Mesothelial cell of epicardium (in vitro differentiated cells): Measurements from ENCODE around the gene LRP6. TPM values are rescaled to one million over a fixed set of nuclear protein-coding genes. Genes with fewer than 3 reads are reported as not detected.

Experiments used
- DNase-seq, 2 experiments: peaks; one replicate each; pipeline ENCODE4 v3.0.0; 2021; ENCODE audit warnings: low spot score in 2 of 2; ENCODE audit not compliant: unreplicated experiment in 2 of 2
- H3K27ac Mint-ChIP-seq: 2 replicates; pipeline ENCODE4 v1.8.0; 2021; ENCODE audit warnings: mixed read lengths
- H3K27me3 Mint-ChIP-seq: 2 replicates; pipeline ENCODE4 v1.8.0; 2021; ENCODE audit warnings: low read depth, mixed read lengths
- H3K36me3 Mint-ChIP-seq: 2 replicates; pipeline ENCODE4 v1.8.0; 2021; ENCODE audit warnings: mixed read lengths
- H3K4me1 Mint-ChIP-seq: 2 replicates; pipeline ENCODE4 v1.8.0; 2021; ENCODE audit warnings: mixed read lengths
- H3K4me3 Mint-ChIP-seq: 2 replicates; pipeline ENCODE4 v1.8.0; 2021; ENCODE audit warnings: mild to moderate bottlenecking, moderate library complexity, mixed read lengths
- H3K9me3 Mint-ChIP-seq: 2 replicates; pipeline ENCODE4 v1.8.0; 2021; ENCODE audit warnings: mixed read lengths
- CTCF ChIP-seq: fragments of 200-600 bp; sonication (generic); IDR thresholded peaks from one replicate; pipeline ENCODE4 v1.5.0; 2021; ENCODE audit warnings: antibody characterized with exemption; ENCODE audit not compliant: unreplicated experiment
- total RNA-seq: library from RNA; stranded (reverse); gene quantifications from 3 replicates; pipeline ENCODE4 v1.2.1, GENCODE V29; 2021

LRP6 gene
- total RNA-seq, 1 donor from 2014 or later = 72.9 TPM

- no peaks in the 10 kb centered on the region for H3K27me3 Mint-ChIP-seq
- H3K9me3 Mint-ChIP-seq = peaks cover 14% of the 10 kb centered on the region
- peaks cover 9% of the 10 kb centered on the region for H3K4me1 Mint-ChIP-seq
- H3K27ac Mint-ChIP-seq = peak overlapping the region; percentile 55
- TF ChIP-seq CTCF = no peak
- H3K36me3 Mint-ChIP-seq = peaks cover 4% of the 10 kb centered on the region
- H3K4me3 Mint-ChIP-seq = no peak overlapping the region
- DNase-seq = no peak
Observed at GRCh38 chr12:12272869-12273268, 6.0 kb upstream of the LRP6 start.

DNA sequence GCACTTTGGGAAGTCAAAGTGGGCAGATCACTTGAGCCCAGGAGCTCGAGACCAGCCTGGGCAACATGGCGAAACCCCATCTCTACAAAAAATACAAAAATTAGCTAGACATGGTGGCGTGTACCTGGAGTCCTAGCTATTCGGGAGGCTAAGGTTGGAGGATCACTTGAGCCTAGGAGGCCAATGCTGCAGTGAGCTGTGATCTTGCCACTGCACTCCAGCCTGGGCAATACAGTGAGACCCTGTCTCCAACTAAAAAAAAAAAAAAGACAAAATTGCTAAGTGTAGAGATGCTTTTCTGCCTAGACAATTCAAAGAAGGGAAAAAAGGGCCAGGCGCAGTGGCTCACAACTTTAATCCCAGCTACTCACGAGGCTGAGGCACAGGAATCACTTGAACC lies 3.4 kb upstream of the LRP6 start:
- Mint-ChIP-seq H3K27me3 (no peaks in the 10 kb centered on the region), H3K36me3 (no peaks in the 10 kb centered on the region), H3K9me3 (no peaks in the 10 kb centered on the region), H3K4me3 (no peak overlapping the region), H3K27ac (no peak overlapping the region), H3K4me1 (peaks cover 20% of the 10 kb centered on the region)
- TF ChIP-seq CTCF = no peak
- no peak for DNase-seq

- Mint-ChIP-seq H3K27me3 (no peaks in the 10 kb centered on the region), H3K9me3 (no peaks in the 10 kb centered on the region), H3K36me3 (no peaks in the 10 kb centered on the region), H3K27ac (peak overlapping the region; percentile 100), H3K4me1 (peaks cover 31% of the 10 kb centered on the region), H3K4me3 (peak overlapping the region; percentile 92)
- TF ChIP-seq CTCF = no peak
- DNase-seq = no peak
Observed at GRCh38 chr12:12267742-12268200, 927 bp upstream of the LRP6 start.

- Mint-ChIP-seq H3K4me3 (peak overlapping the region; percentile 92), H3K9me3 (peaks cover 3% of the 10 kb centered on the region), H3K36me3 (peaks cover 2% of the 10 kb centered on the region), H3K4me1 (peaks cover 29% of the 10 kb centered on the region), H3K27ac (peak overlapping the region; percentile 100), H3K27me3 (no peaks in the 10 kb centered on the region)
- DNase-seq = no peak
- no peak for TF ChIP-seq CTCF
Observed at GRCh38 chr12:12266389-12266872, 413 bp downstream of the LRP6 start.

GRCh38 chr12:12265571-12266388 lies 1.1 kb downstream of the LRP6 start:
- Mint-ChIP-seq H3K27ac (peak overlapping the region; percentile 100), H3K9me3 (peaks cover 3% of the 10 kb centered on the region), H3K27me3 (no peaks in the 10 kb centered on the region), H3K4me1 (peaks cover 29% of the 10 kb centered on the region), H3K4me3 (peak overlapping the region; percentile 92), H3K36me3 (peaks cover 2% of the 10 kb centered on the region)
- TF ChIP-seq CTCF = no peak
- DNase-seq = no peak
